ENCODE results near the gene MAPK11. TPM values are rescaled to one million over a fixed set of nuclear protein-coding genes. Genes with fewer than 3 reads are reported as not detected.

MAPK11 gene
- total and polyA plus RNA-seq, 5 donors from 2014 or later = 0.10 to 9.3 (median 0.30) TPM

DNA sequence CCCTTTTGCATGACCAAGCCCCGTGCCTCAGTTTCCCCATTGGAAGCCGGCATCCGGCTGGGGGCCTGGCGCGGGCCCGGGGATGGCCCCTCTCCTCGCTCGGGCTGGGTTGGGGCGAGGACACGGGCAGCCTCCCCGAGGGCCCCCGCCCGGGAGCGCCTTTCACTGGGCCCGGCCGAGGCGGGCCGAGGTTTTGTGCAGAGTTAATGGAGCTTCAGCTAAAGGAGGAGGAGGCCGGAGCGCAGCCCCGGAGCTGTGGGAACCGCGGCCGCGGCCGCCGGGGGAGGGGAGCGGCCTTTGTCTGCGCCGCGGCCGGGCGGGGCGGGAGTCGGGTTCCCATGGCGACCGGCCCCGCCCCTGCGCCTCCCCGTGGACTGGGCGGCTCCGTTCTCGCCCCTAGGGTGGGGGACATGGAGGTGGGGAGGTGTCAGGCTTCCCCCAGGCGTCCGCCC lies 1.4 kb upstream of the MAPK11 start:
- no peak overlapping the region for H3K4me3 ChIP-seq (ENCODE audit: low read depth, low read length)
- no peaks in the 10 kb centered on the region for H3K9me3 Mint-ChIP-seq
- no peaks in the 10 kb centered on the region for H3K36me3 ChIP-seq (ENCODE audit: control insufficient read depth, insufficient read depth, low read length)
- H3K4me1 Mint-ChIP-seq = peaks cover 0 to 27% (median 4%) of the 10 kb centered on the region in 4 donors
- H3K27ac Mint-ChIP-seq = no peak overlapping the region
- no peak overlapping the region for H3K27ac ChIP-seq (ENCODE audit: insufficient read depth, low read length, poor library complexity, severe bottlenecking)
- H3K4me1 ChIP-seq (ENCODE audit: control insufficient read depth, insufficient read depth, low read length, poor library complexity, severe bottlenecking) = peaks cover 34% of the 10 kb centered on the region
- peak overlapping the region in 1 of 4 donors; percentile 84 for H3K4me3 Mint-ChIP-seq
- H3K9me3 ChIP-seq (ENCODE audit: control insufficient read depth in 2 of 2, low read length in 2 of 2) = no peaks in the 10 kb centered on the region
- peak; percentile 34 to 63 (median 55) for DNase-seq
- no peaks in the 10 kb centered on the region for H3K36me3 Mint-ChIP-seq
- ATAC-seq (ENCODE audit: low read depth in 2 of 2) = peak; percentile 13 to 23
- H3K27me3 ChIP-seq (ENCODE audit: control insufficient read depth, insufficient read depth, low read length) = no peaks in the 10 kb centered on the region
- peaks cover 10% of the 10 kb centered on the region for H3K27me3 Mint-ChIP-seq

DNA sequence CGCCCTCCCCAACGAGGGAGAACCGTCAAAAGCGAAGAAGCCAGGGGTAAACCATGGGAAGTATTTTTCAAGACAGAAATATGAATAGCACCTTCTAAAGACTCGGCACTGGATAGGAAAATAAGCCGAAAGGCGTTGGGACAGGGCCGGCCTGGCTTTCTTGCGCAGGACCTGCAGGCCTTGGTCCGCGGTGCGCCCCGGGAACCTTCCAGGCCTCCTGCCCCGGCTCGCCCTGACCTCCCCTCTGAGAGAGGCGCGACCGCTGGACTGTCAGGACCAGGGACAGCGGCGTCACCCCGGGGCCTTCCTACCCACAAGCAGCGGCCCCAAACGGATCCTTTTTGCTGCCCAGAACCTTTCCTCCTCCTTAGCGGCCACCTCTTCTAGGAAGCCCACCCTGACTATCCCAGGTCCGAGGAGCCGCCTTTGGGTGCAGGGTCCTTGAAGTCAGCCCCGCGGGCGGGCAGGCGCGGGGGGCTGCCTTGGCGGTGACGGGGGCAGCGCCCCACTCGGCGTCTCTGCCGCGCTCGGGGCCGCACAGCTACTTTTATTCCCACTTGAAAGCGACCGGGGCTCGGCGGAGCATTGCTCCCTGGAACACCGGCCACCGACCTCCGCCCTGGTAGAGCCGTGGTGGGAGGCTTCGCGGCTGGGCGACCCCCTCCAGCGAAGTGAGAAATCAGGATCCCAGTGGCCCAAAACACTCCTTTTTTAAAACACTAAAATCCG lies 650 bp upstream of the MAPK11 start:
- H3K27me3 ChIP-seq (ENCODE audit: control insufficient read depth, insufficient read depth, low read length) = no peaks in the 10 kb centered on the region
- H3K27ac Mint-ChIP-seq = no peak overlapping the region
- peaks cover 34% of the 10 kb centered on the region for H3K4me1 ChIP-seq (ENCODE audit: control insufficient read depth, insufficient read depth, low read length, poor library complexity, severe bottlenecking)
- H3K4me1 Mint-ChIP-seq = peaks cover 0 to 27% (median 4%) of the 10 kb centered on the region in 4 donors
- peak overlapping the region; percentile 47 for H3K27ac ChIP-seq (ENCODE audit: insufficient read depth, low read length, poor library complexity, severe bottlenecking)
- ATAC-seq (ENCODE audit: low read depth in 2 of 2) (peak; percentile 46 to 48), DNase-seq (peak; percentile 56 to 74 (median 66))
- no peaks in the 10 kb centered on the region for H3K36me3 ChIP-seq (ENCODE audit: control insufficient read depth, insufficient read depth, low read length)
- H3K9me3 ChIP-seq (ENCODE audit: control insufficient read depth in 2 of 2, low read length in 2 of 2) = no peaks in the 10 kb centered on the region
- no peaks in the 10 kb centered on the region for H3K36me3 Mint-ChIP-seq
- no peak overlapping the region for H3K4me3 ChIP-seq (ENCODE audit: low read depth, low read length)
- peak overlapping the region; percentile 77 to 84 (median 78) for H3K4me3 Mint-ChIP-seq
- no peaks in the 10 kb centered on the region for H3K9me3 Mint-ChIP-seq
- peaks cover 14% of the 10 kb centered on the region for H3K27me3 Mint-ChIP-seq

DNA sequence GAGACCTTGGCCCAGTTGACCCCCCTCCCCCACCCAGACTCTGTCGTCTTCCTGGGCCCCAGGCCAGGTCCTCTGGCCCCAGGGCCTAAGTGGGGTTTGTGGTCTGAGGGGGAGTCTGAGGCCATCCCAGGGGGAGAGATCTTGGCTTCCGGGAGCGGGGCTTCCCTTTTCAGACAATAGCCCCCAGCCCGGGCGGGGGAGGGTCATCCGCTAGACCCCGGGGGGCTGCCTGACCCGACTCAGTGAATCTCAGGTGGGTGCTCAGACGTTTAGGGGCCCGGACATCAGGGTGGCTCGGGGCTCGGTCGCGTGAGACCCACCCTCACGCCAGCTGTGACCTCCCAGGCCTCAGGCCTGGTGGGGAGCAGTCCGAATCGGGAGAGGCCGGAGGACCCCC lies 609 bp downstream of the MAPK11 start:
- Mint-ChIP-seq H3K27ac (no peak overlapping the region), H3K27me3 (peaks cover 20% of the 10 kb centered on the region), H3K4me3 (peak overlapping the region; percentile 52 to 86 (median 72)), H3K9me3 (no peaks in the 10 kb centered on the region), H3K4me1 (peaks cover 0 to 30% (median 4%) of the 10 kb centered on the region in 4 donors), H3K36me3 (no peaks in the 10 kb centered on the region)
- Histone ChIP-seq H3K27ac (ENCODE audit: insufficient read depth, low read length, poor library complexity, severe bottlenecking) (no peak overlapping the region), H3K9me3 (ENCODE audit: control insufficient read depth in 2 of 2, low read length in 2 of 2) (no peaks in the 10 kb centered on the region), H3K4me1 (ENCODE audit: control insufficient read depth, insufficient read depth, low read length, poor library complexity, severe bottlenecking) (peaks cover 34% of the 10 kb centered on the region), H3K27me3 (ENCODE audit: control insufficient read depth, insufficient read depth, low read length) (no peaks in the 10 kb centered on the region), H3K36me3 (ENCODE audit: control insufficient read depth, insufficient read depth, low read length) (no peaks in the 10 kb centered on the region), H3K4me3 (ENCODE audit: low read depth, low read length) (no peak overlapping the region)
- no peak for ATAC-seq (ENCODE audit: low read depth in 2 of 2)
- no peak for DNase-seq

DNA sequence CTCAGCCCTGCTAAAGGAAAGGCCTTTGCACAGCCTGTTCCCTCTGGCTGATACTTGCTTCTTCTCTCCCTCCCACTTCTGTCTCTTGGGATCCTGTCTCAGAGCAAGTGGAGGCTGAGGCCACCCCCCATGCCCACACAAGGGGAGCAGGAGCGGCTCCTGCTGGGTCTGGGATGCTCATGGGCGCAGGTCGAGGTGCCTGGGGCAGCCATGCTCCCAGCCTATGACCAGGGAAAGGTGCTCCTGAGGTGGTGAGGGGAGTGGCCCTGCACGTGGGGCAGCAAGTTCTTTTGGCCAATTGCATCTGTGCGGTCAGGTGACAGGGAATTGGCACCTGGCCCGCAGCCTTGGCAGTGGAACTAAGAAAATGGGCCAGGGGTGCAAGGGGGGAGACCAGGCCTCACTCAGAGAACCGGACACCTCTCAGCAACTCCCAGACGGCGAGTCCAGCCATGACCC lies 1.5 kb downstream of the MAPK11 start:
- H3K27ac ChIP-seq (ENCODE audit: insufficient read depth, low read length, poor library complexity, severe bottlenecking) = no peak overlapping the region
- ATAC-seq (ENCODE audit: low read depth in 2 of 2) (no peak), DNase-seq (no peak)
- no peaks in the 10 kb centered on the region for H3K9me3 ChIP-seq (ENCODE audit: control insufficient read depth in 2 of 2, low read length in 2 of 2)
- H3K27me3 ChIP-seq (ENCODE audit: control insufficient read depth, insufficient read depth, low read length) = no peaks in the 10 kb centered on the region
- no peak overlapping the region for H3K4me3 ChIP-seq (ENCODE audit: low read depth, low read length)
- H3K4me1 ChIP-seq (ENCODE audit: control insufficient read depth, insufficient read depth, low read length, poor library complexity, severe bottlenecking) = peaks cover 30% of the 10 kb centered on the region
- Mint-ChIP-seq H3K27me3 (peaks cover 16% of the 10 kb centered on the region), H3K4me3 (peak overlapping the region; percentile 18 to 81 (median 58)), H3K4me1 (peaks cover 0 to 26% (median 2%) of the 10 kb centered on the region in 4 donors), H3K36me3 (no peaks in the 10 kb centered on the region), H3K9me3 (no peaks in the 10 kb centered on the region), H3K27ac (no peak overlapping the region)
- H3K36me3 ChIP-seq (ENCODE audit: control insufficient read depth, insufficient read depth, low read length) = no peaks in the 10 kb centered on the region

DNA sequence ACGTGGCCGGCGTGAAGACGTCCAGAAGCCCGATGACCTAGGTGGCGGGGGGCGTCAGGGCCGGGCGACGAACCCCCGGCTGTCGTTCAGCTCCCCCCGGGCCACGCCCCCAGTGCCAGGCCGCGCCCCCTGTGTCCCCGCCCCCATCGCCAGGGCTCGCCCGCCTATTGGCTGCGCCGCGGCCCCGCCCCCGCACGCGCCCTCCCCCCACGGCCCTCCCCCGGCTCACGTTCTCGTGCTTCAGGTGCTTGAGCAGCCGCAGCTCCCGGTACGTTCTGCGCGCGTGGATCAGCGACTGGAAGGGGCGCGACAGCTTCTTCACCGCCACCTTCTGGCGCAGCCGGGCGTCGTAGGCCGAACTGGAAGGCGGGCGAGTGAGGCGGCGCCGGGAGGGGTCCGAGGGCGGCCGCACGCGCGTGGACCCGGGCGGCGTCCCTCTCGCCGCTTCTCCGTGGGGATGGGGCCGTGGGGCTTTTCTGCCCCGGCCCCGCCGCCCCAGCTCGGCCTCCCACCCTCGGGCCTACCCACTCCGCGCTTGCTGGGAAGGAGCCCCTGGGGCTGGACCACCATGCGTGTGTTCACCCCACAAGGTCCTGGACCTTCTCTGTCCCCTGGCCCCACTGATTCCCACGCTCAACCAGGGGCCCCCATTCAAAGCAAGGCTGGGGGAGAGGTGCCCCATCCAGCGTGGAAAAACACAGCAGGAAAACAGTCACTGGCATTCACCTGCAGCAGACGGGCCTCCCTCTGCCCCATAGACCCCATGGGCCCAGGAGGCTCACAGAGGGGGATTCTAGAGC lies 2.4 kb downstream of the MAPK11 start:
- no peak overlapping the region for H3K27ac Mint-ChIP-seq
- peak; percentile 6 to 22 for ATAC-seq (ENCODE audit: low read depth in 2 of 2)

DNA sequence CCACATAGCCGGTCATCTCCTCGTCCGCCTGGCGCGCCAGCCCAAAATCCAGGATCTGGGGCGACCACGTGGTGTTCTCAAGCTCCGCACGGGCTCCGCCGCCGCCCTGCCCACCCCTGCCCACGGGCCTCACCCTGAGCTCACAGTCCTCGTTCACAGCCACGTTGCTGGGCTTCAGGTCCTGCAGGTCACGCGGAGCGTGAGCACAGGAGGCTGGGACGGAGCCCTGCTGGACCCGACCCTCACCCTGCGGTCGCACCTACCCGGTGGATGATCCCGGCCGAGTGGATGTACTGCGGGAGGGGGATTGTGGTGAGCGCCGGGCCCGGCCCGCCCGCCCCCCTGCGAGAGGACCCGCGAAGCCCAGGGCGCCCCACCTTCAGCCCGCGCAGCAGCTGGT lies 3.2 kb downstream of the MAPK11 start:
- no peak overlapping the region for H3K27ac Mint-ChIP-seq

More for the DNA sequence above, 2.4 kb downstream of the MAPK11 start:
- H3K4me1 Mint-ChIP-seq = peaks cover 0 to 25% (median 2%) of the 10 kb centered on the region in 4 donors
- Histone ChIP-seq H3K27me3 (ENCODE audit: control insufficient read depth, insufficient read depth, low read length) (no peaks in the 10 kb centered on the region), H3K4me3 (ENCODE audit: low read depth, low read length) (no peak overlapping the region), H3K9me3 (ENCODE audit: control insufficient read depth in 2 of 2, low read length in 2 of 2) (no peaks in the 10 kb centered on the region), H3K36me3 (ENCODE audit: control insufficient read depth, insufficient read depth, low read length) (no peaks in the 10 kb centered on the region), H3K4me1 (ENCODE audit: control insufficient read depth, insufficient read depth, low read length, poor library complexity, severe bottlenecking) (peaks cover 30% of the 10 kb centered on the region), H3K27ac (ENCODE audit: insufficient read depth, low read length, poor library complexity, severe bottlenecking) (no peak overlapping the region)
- DNase-seq = peak; percentile 28 to 54 (median 38)
- no peaks in the 10 kb centered on the region for H3K9me3 Mint-ChIP-seq
- no peaks in the 10 kb centered on the region for H3K36me3 Mint-ChIP-seq
- peak overlapping the region in 2 of 4 donors; percentile 38 to 52 for H3K4me3 Mint-ChIP-seq
- H3K27me3 Mint-ChIP-seq = peaks cover 19% of the 10 kb centered on the region

DNA sequence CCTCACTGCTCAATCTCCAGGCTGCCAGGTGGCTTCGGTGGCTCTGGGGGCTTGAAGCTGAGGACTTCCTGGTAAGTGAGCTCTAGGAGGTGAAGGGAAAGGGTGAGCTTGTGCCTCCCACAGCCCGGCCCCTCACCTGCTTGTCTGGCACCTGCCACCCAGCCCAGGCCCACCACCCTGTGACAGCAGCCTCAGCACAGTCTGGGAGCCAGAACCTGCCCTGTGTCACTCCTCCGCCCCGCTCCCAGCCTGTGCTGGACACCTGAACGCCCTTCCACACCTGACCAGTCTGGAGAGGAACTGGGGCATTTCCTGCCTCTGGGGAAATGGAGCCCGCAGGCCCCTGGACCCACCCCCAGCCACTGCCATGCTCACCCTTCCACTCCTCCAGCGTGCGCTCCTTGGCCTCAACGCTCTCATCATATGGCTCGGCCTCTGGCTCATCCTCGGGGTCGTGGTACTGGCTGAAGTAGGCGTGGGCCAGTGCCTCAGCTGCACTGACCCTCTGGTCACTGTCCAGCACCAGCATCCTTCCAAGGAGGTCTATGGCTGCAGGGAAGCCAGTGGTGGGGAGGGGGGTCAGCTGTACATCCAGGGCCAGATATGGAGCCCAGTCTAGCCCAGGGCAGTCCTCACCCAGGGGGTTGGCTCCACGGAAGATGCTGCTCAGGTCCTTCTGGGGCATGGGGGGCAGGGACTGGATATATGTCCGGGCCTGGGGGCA lies 5.1 kb downstream of the MAPK11 start:
- Mint-ChIP-seq H3K27ac (no peak overlapping the region), H3K4me3 (no peak overlapping the region), H3K27me3 (peaks cover 22% of the 10 kb centered on the region), H3K4me1 (peaks cover 0 to 20% (median 3%) of the 10 kb centered on the region in 4 donors), H3K9me3 (no peaks in the 10 kb centered on the region), H3K36me3 (no peaks in the 10 kb centered on the region)
- Histone ChIP-seq H3K27me3 (ENCODE audit: control insufficient read depth, insufficient read depth, low read length) (no peaks in the 10 kb centered on the region), H3K9me3 (ENCODE audit: control insufficient read depth in 2 of 2, low read length in 2 of 2) (no peaks in the 10 kb centered on the region), H3K4me1 (ENCODE audit: control insufficient read depth, insufficient read depth, low read length, poor library complexity, severe bottlenecking) (peaks cover 24% of the 10 kb centered on the region), H3K4me3 (ENCODE audit: low read depth, low read length) (no peak overlapping the region), H3K36me3 (ENCODE audit: control insufficient read depth, insufficient read depth, low read length) (no peaks in the 10 kb centered on the region), H3K27ac (ENCODE audit: insufficient read depth, low read length, poor library complexity, severe bottlenecking) (no peak overlapping the region)
- DNase-seq (no peak), ATAC-seq (ENCODE audit: low read depth in 2 of 2) (no peak)

More for the DNA sequence above, 3.2 kb downstream of the MAPK11 start:
- DNase-seq (no peak), ATAC-seq (ENCODE audit: low read depth in 2 of 2) (no peak)
- H3K27ac ChIP-seq (ENCODE audit: insufficient read depth, low read length, poor library complexity, severe bottlenecking) = no peak overlapping the region
- peak overlapping the region in 1 of 4 donors; percentile 25 for H3K4me3 Mint-ChIP-seq
- H3K4me1 ChIP-seq (ENCODE audit: control insufficient read depth, insufficient read depth, low read length, poor library complexity, severe bottlenecking) = peaks cover 32% of the 10 kb centered on the region
- no peak overlapping the region for H3K4me3 ChIP-seq (ENCODE audit: low read depth, low read length)
- H3K36me3 Mint-ChIP-seq = no peaks in the 10 kb centered on the region
- no peaks in the 10 kb centered on the region for H3K9me3 ChIP-seq (ENCODE audit: control insufficient read depth in 2 of 2, low read length in 2 of 2)
- H3K36me3 ChIP-seq (ENCODE audit: control insufficient read depth, insufficient read depth, low read length) = no peaks in the 10 kb centered on the region
- H3K27me3 Mint-ChIP-seq = peaks cover 22% of the 10 kb centered on the region
- H3K4me1 Mint-ChIP-seq = peaks cover 0 to 25% (median 3%) of the 10 kb centered on the region in 4 donors
- no peaks in the 10 kb centered on the region for H3K27me3 ChIP-seq (ENCODE audit: control insufficient read depth, insufficient read depth, low read length)
- H3K9me3 Mint-ChIP-seq = no peaks in the 10 kb centered on the region
